LHCN-M2 (cell line): ENCODE results near the gene LRRFIP1. TPM values are rescaled to one million over a fixed set of nuclear protein-coding genes. Genes with fewer than 3 reads are reported as not detected.

ENCODE experiments used
- DNase-seq: peaks from one replicate; pipeline ENCODE4 v3.0.0-alpha.2; 2012; ENCODE audit warnings: low read depth
- total RNA-seq: library from RNA; depleted of rRNA; stranded (reverse); fragments of >200 nt; gene quantifications from 2 replicates; pipeline ENCODE4 v1.2.3, GENCODE V29; 2014

Gene LRRFIP1
- total RNA-seq, 1 experiment from 2014 or later = 60.7 TPM

- DNase-seq = no peak
Observed at GRCh38 chr2:237722616-237723015, 95.2 kb downstream of the LRRFIP1 start.

- DNase-seq = no peak
Observed at GRCh38 chr2:237723023-237723422, 95.6 kb downstream of the LRRFIP1 start.

- peak; percentile 84 for DNase-seq
Observed at GRCh38 chr2:237723602-237724001, 96.2 kb downstream of the LRRFIP1 start.

- no peak for DNase-seq
Observed at GRCh38 chr2:237724811-237725478, 97.6 kb downstream of the LRRFIP1 start.

GRCh38 chr2:237725661-237726060, 98.3 kb downstream of the LRRFIP1 start:
- DNase-seq = no peak

- peak; percentile 89 for DNase-seq
Observed at GRCh38 chr2:237726401-237726830, 99.0 kb downstream of the LRRFIP1 start.

GRCh38 chr2:237727363-237727762, 100.0 kb downstream of the LRRFIP1 start:
- DNase-seq = peak; percentile 46

- no peak for DNase-seq
Observed at GRCh38 chr2:237729681-237730475, 102.5 kb downstream of the LRRFIP1 start.

- DNase-seq = peak; percentile 82
Observed at GRCh38 chr2:237731663-237732062, 104.3 kb downstream of the LRRFIP1 start.

GRCh38 chr2:237732070-237732469, 104.7 kb downstream of the LRRFIP1 start:
- DNase-seq = no peak

GRCh38 chr2:237732790-237733381, 105.5 kb downstream of the LRRFIP1 start:
- DNase-seq = no peak

GRCh38 chr2:237733677-237734300, 106.4 kb downstream of the LRRFIP1 start:
- no peak for DNase-seq

- DNase-seq = no peak
Observed at GRCh38 chr2:237734905-237735623, 107.7 kb downstream of the LRRFIP1 start.

GRCh38 chr2:237735798-237736197, 108.4 kb downstream of the LRRFIP1 start:
- no peak for DNase-seq

- no peak for DNase-seq
Observed at GRCh38 chr2:237736783-237737182, 109.4 kb downstream of the LRRFIP1 start.

- no peak for DNase-seq
Observed at GRCh38 chr2:237737196-237737865, 109.9 kb downstream of the LRRFIP1 start.

GRCh38 chr2:237738255-237738654, 110.9 kb downstream of the LRRFIP1 start:
- DNase-seq = no peak

- no peak for DNase-seq
Observed at GRCh38 chr2:237739101-237739500, 111.7 kb downstream of the LRRFIP1 start.

- no peak for DNase-seq
Observed at GRCh38 chr2:237742191-237742590, 114.8 kb downstream of the LRRFIP1 start.

GRCh38 chr2:237742614-237743013, 115.2 kb downstream of the LRRFIP1 start:
- DNase-seq = no peak

GRCh38 chr2:237743024-237743423, 115.6 kb downstream of the LRRFIP1 start:
- DNase-seq = no peak
